Lung (tissue), 12 donors: Measurements from ENCODE around the gene FRRS1L. TPM values are rescaled to one million over a fixed set of nuclear protein-coding genes. Genes with fewer than 3 reads are reported as not detected.

Source experiments
- ATAC-seq: fragments of 200-7000 bp; cut with Tn5 transposase; one replicate; pipeline ENCODE4 v1.9.1; 2020; ENCODE audit warnings: moderate number of reproducible peaks; ENCODE audit not compliant: insufficient read depth, low FRiP score
- DNase-seq, 3 donors: peaks; one replicate each; pipeline ENCODE4 v3.0.0-alpha.2; 2013 to 2017
- H3K27ac ChIP-seq, 2 donors: one replicate each; pipeline ENCODE4 v1.5.1; 2013; ENCODE audit warnings: mild to moderate bottlenecking in 2 of 2, moderate library complexity in 2 of 2, control low read depth in 1 of 2, inconsistent platforms in 1 of 2, low read depth in 1 of 2, low read length in 1 of 2
- H3K27me3 ChIP-seq, 3 donors: one replicate each; pipeline ENCODE4 v1.5.1; 2013; ENCODE audit warnings: low read length in 2 of 3; ENCODE audit not compliant: control insufficient read depth in 3 of 3, insufficient read depth in 3 of 3
- H3K36me3 ChIP-seq, 4 donors: one replicate each; pipeline ENCODE4 v1.5.1; 2013; ENCODE audit warnings: low read length in 4 of 4, mild to moderate bottlenecking in 1 of 4, moderate library complexity in 1 of 4; ENCODE audit not compliant: control insufficient read depth in 4 of 4, insufficient read depth in 4 of 4
- H3K4me1 ChIP-seq, 5 donors: one replicate each; pipeline ENCODE4 v1.5.1; 2013; ENCODE audit warnings: low read length in 5 of 5, mild to moderate bottlenecking in 2 of 5, moderate library complexity in 1 of 5; ENCODE audit not compliant: control insufficient read depth in 5 of 5, insufficient read depth in 5 of 5
- H3K4me3 ChIP-seq: one replicate; pipeline ENCODE4 v1.5.1; 2013; ENCODE audit warnings: mild to moderate bottlenecking, control low read depth, moderate library complexity
- H3K9ac ChIP-seq, 2 donors: one replicate each; pipeline ENCODE4 v1.5.1; 2013; ENCODE audit warnings: low read length in 2 of 2, control low read depth in 1 of 2; ENCODE audit not compliant: insufficient read depth in 1 of 2
- H3K9me3 ChIP-seq, 4 donors: one replicate each; pipeline ENCODE4 v1.5.1; 2013; ENCODE audit warnings: low read length in 3 of 4, mild to moderate bottlenecking in 1 of 4, moderate library complexity in 1 of 4; ENCODE audit not compliant: control insufficient read depth in 4 of 4, insufficient read depth in 3 of 4
- CTCF ChIP-seq: IDR thresholded peaks from 2 replicates; pipeline ENCODE4 v1.5.1; 2012; ENCODE audit warnings: mild to moderate bottlenecking; ENCODE audit errors: control extremely low read depth, extremely low read depth
- WGBS, 2 donors: extraction: QIAGEN DNeasy Blood & Tissue Kit; methylation state at CpG; one replicate each; pipeline ENCODE4 v1.1.7; 2013; 5-methylcytosine and 5-hydroxymethylcytosine counted together
- polyA plus RNA-seq, 2 donors: library from polyadenylated mRNA; stranded (reverse); fragments of 200-250 nt; gene quantifications; one replicate each; pipeline ENCODE4 v1.2.1, GENCODE V29; 2013
- total RNA-seq, 2 donors: library from RNA; depleted of rRNA in 1 of 2; stranded (reverse); fragments of >200 nt in 1 of 2; gene quantifications; one replicate each; pipeline ENCODE4 v1.2.1, GENCODE V29; 2014 to 2021
- donor health status: control.
- donor health status: control.
- donor health status: Bipolar disorder and iron deficiency.
- donor health status: healthy.
- donor health status: DM: yes; HTN: yes; CAD: no.

FRRS1L gene
- total and polyA plus RNA-seq, 4 donors: under 0.01 to 1.2 (median 0.03) TPM; not detected in 1

- Histone ChIP-seq H3K36me3 (peaks cover under 1 to 15% (median 7%) of the 10 kb centered on the region in 4 donors), H3K27ac (no peak overlapping the region), H3K27me3 (no peaks in the 10 kb centered on the region), H3K9ac (no peak overlapping the region), H3K9me3 (peaks cover 0 to 2% (median 0%) of the 10 kb centered on the region in 4 donors), H3K4me1 (peaks cover 7 to 49% (median 14%) of the 10 kb centered on the region in 5 donors), H3K4me3 (no peak overlapping the region)
- DNase-seq: no peak
- no peak for ATAC-seq
- WGBS, 2 donors: 86 to 95% methylated on average over 3 of the region's 3 CpGs
- no peak for TF ChIP-seq CTCF
These were observed 66.4 kb downstream of the FRRS1L start for GRCh38 chr9:109100543-109101201.

DNA sequence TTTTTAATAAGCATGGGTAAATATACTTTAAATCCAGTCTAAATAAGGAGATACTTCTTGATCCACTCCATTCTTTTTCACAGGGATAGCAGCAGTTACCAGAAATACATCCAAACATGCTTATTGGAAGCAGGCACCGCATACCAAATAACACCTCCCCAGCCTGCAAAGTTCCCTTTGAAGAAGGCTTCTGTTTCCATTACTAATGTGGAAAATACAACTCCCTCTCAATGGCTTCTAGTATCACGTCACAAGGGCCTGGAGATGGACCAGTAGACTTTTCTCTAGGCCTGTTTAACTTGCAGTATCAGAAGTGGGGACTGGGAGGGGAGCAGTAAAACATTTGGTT, 68.1 kb downstream of the FRRS1L start:
- Histone ChIP-seq H3K9ac (no peak overlapping the region), H3K4me3 (no peak overlapping the region), H3K4me1 (peaks cover 9 to 62% (median 14%) of the 10 kb centered on the region in 5 donors), H3K27ac (peak overlapping the region in 1 of 2 donors; percentile 80), H3K36me3 (peaks cover 2 to 9% (median 7%) of the 10 kb centered on the region in 4 donors), H3K27me3 (no peaks in the 10 kb centered on the region), H3K9me3 (no peaks in the 10 kb centered on the region)
- TF ChIP-seq CTCF: no peak
- DNase-seq: peak in 2 of 3 donors; percentile 57 to 60
- WGBS, 2 donors: 42 to 74% methylated on average over 2 of the region's 2 CpGs
- ATAC-seq: no peak

- TF ChIP-seq CTCF: no peak
- Histone ChIP-seq H3K36me3 (peaks cover 2 to 13% (median 8%) of the 10 kb centered on the region in 4 donors), H3K27ac (peak overlapping the region in 1 of 2 donors; percentile 80), H3K9ac (no peak overlapping the region), H3K4me1 (peaks cover 9 to 65% (median 14%) of the 10 kb centered on the region in 5 donors), H3K9me3 (no peaks in the 10 kb centered on the region), H3K27me3 (no peaks in the 10 kb centered on the region), H3K4me3 (no peak overlapping the region)
- peak; percentile 40 to 65 (median 60) for DNase-seq
- ATAC-seq: no peak
- 31 to 52% methylated on average over 4 of the region's 4 CpGs for WGBS, 2 donors
These were observed 68.7 kb downstream of the FRRS1L start for GRCh38 chr9:109098171-109098959.
